CD4-positive, alpha-beta T cell treated with Interleukin-15 for 4 hours (primary cell): Measurements from ENCODE around the gene TREML4.
"Not testable (repeated sequence)": the region's sequence is repeated elsewhere in the genome, so short reads cannot be mapped to it uniquely, and the experiment has no call there.

Source experiments
- DNase-seq: peaks from one replicate; pipeline ENCODE4 v3.0.0-alpha.2; 2020; ENCODE audit warnings: low spot score

Gene TREML4

DNA sequence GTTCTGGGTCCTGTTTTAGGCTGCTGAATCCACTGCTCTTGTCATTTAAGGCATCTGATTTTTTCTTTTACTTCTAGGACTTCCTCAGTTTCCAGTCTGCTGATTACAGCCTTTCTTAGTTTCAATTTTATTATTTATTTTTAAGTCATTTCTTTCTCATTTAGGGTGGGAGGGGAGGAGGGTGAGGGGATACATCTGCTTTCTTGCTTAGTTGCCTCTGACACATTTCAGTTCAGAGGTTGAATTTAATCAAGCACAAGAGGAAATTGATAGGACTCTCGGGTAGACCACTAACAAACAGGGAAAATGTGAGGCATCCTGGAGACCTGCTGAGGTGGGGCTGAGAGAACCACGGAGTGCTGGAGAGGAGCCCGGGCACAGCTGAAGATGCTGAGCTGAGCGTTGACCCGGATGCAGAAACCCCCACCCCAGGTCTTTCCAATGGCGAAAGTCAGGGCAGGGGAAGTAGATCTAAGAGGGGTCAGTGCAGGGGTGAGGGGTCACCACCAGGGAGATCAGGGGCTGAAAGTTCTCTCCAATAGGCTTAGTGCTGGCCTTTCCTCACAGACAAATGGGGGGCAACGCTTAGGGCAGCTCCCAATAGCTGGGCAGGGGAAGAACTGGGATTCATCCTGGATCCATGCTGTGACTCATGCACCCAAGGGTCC lies 19.6 kb upstream of the TREML4 start:
- DNase-seq = no peak

DNA sequence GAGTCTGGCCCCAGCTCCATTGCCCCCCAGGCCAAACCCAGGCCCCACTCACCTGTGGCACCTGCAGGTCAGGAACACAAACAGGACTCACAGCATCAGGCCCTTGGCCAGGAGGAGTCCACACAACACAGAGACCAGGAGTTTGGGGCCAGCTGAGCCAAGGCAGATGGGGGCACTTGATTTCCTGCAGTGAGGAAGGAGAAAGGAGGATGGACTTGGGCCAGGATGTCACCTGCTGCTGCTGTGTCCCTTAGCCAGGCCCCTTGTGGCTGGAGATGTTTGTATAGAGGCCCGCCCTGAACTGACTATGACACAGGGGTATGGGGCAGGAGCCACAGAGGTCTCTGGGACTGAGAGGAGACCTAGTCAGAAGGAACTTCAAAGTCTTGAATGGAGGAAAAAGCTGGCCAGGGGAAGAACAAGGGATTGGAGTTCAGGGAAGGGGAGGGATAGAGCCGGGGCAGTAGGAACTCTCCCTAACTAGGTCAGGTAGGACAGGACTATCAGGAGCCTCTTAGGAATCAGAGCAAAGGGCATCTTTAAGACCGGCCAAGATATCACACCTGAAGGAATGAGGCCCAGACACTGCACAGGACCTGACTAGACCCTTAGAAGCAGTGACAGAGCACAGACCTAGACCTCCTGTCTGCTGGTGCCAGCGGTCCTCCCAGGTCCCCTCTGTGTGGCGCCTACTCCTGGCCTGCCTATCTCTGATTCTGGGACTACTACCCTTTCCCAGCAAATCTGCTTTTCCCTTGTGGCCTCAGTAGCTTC lies 18.4 kb upstream of the TREML4 start:
- no peak for DNase-seq

DNA sequence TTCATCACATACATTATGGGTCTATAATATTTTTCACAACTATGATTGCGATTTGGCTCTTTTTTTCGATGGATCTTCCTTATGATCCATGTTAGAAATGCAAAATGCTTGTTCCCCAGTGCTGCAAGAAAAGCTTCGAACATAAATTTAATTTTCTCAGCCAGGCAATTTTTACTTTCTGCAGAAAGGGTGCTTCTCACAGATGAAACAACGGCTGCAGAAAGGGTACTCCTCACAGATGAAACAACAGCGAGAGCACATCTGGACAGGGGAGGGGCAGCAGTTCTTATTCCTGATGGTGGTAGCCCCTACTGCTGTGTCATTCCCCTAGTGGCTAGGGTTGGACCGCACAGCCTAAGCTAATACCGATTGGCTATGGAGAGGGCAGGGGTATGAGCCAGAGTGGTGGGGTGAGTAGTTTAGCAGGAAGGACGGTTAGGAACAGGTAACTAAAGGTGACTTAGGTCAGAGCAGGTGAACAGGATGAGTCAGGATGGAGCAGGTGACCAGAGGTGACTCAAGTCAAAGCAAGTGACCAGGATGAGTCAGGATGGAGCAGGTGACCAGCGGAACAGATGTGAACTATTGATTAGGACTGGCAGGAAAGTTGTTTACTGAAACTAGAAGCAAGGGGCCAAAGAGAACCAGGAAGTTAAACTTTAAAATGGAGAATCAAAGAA lies 13.4 kb upstream of the TREML4 start:
- no peak for DNase-seq

DNA sequence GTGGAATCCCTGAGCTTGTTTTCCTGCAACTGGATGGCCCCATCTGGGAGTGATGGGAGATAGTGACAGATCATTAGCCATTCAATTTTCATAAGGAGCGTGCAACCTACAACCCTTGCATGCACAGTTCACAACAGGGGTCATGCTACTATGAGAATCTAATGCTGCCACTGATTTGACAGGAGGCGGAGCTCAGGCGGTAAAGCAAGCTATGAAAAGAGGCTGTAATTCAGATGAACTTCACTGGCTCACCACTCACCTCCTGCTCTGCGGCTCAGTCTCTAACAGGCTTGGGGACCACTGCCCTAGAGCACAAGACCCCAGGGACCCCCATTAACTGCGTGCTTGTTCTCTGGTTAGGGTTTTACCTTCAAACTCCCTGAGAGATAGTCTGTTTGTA lies 12.4 kb upstream of the TREML4 start:
- DNase-seq = no peak

DNA sequence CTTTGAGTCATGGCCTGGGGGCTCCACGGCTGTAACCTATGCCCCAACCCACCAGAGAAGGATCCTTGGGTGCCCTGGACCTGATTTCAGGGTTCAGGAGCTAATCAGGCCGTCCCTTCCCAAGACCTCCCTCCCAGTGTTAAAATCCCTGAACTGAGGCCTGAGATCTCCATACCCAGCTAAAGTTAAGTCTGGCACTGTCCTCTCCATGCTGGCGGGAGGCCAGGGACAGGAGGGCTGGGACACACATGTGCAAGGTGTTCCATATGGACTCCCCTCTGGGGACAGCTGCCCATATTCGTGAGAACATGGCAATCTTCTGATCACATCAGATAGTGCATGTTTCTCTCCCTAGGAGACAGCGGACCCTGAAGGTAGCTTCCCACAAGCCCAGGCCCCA lies 11.5 kb upstream of the TREML4 start:
- no peak for DNase-seq

DNA sequence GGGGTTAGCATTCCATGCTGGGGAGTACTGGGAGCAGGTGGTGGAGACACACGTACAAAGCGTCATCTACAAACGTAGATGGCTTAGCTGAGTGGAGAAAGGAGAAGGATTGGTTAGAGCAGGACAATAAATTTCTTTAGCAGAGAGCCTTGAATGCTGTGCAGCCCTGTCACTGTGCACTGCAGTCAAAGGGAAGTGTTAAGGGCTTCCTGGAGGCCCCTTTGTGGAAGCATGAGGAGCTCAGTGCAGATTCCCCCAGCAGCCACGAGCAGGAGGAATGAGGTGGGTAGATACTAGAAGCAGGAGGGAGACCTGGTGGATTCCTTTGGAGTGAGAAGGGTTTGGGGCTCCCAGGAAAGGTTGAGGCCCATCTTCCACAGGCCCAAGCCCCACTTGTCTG lies 6.1 kb upstream of the TREML4 start:
- DNase-seq = no peak

- no peak for DNase-seq
Measured at GRCh38 chr6:41222513-41222912, 5.6 kb upstream of the TREML4 start.

DNA sequence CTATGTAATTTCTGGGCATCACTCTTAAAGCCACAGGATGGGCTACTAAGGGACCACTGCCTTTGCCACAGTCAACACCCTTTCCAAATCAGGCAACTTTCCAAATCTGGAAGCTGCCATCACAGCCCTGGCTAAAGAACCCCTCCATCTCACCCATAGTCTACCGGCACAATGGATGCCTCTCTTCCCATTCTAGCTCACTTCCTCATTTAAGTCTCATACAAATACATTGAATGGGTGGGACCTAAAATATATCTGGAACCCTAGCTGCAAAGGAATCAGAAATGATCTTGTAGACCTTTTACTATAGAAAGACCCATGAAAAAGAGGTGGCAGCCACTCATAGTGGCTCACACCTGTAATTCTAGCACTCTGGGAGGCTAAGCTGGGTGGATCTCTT lies 3.3 kb upstream of the TREML4 start:
- DNase-seq = no peak

DNA sequence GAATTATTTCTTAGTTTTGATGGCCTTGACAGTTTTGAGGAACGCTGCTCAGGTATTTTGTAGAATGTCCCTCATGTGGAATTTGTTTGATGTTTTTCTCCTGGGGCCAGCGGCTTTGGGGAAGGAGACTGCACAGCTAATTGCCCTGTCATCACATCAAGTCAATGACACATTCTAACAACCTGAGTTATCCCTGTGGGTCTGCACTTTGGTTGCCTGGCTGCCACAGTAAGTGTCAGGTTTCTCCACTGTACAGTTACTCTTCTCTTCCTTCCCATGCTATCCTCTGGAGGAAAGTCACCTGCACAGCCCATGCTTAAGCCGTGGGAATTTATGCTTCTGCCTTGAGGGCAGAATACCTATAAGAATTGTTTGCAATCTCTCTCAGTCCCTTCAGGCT lies 1.4 kb upstream of the TREML4 start:
- DNase-seq = no peak

GRCh38 chr6:41228616-41229015 lies 467 bp downstream of the TREML4 start:
- no peak for DNase-seq

DNA sequence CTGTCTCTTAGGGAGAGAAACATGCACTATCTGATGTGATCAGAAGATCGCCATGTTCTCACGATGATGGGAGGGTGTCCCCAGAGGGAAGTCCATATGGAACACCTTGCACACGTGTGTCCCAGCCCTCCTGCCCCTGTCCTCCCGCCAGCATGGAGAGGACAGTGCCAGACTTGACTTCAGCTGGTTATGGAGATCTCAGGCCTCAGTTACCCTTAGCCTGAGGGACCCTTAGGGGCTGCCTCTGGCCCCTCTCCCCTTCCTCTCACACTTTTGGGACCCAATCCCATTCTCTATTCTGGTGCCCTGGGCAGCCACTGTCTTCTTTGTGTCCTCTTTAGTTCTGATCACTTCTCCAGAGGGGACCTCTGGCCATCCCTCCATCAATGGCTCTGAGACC lies 1.6 kb downstream of the TREML4 start:
- no peak for DNase-seq

GRCh38 chr6:41231246-41231645 lies 3.1 kb downstream of the TREML4 start:
- no peak for DNase-seq

DNA sequence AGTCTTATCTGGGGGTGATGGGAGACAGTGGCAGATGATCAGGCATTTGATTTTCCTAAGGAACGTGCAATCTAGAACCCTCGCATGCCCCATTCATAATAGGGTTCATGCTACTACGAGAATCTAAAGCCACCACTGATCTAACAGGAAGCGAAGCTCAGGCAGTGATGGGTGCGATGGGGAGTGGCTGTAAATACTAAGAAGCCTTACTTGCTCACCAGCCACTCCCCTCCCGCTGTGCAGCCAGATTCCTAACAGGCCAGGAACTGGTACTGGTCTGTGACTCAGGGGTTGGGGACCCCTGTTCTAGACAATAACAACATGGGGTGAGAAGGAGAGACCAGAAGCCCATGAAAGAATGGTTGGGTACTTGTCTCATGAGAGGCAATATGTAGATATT lies 4.5 kb downstream of the TREML4 start:
- peak; percentile 1 for DNase-seq

DNA sequence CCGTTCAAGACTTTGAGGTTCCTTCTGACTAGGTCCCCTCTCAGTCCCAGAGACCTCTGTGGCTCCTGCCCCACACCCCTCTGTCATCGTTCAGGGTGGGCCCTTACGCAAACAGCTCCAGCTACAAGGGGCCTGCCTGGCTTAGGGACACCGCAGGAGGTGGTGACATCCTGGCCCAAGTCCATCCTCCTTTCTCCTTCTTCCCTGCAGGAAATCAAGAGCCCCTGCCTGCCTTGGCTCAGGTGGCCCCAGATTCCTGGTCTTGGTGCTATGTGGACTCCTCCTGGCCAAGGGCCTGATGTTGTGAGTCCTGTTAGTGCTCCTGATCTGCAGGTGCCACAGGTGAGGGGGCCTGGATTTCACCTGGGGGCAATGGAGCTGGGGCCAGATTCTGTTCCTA lies 8.1 kb downstream of the TREML4 start:
- no peak for DNase-seq

GRCh38 chr6:41237128-41237527 lies 9.0 kb downstream of the TREML4 start:
- no peak for DNase-seq

DNA sequence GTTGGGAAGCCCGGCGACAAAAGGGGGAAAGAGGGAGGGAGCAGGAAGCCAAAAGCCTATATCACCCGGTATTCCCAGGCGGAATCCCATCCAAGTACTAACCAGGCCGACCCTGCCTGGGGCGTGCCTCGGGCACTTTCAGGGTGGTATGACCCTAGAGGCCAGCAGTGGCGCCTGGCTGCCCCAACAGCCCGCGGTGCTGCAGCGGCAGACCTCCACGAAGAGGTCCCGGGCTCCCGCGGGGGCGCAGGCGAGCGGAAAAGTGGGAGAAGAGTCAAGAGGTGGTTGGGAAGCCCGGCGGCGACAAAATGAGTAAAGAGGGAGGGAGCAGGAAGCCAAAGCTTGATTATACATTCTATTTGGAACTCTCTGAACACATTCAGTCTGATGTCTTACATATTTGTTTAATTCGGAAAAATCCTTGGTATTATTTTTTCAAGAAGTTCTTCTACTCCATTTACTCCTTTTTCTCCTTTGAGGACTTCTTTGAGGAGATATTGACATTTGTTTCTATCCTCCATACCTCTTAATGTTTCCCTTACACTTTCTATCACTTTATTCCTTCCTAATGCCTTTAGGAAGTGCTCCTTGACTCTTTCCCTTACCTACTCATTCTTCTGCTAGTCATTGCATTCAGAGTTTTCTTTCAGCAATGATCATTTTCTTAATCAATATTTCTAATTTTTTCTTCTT lies 11.5 kb downstream of the TREML4 start:
- DNase-seq = no peak

- not testable (repeated sequence) for DNase-seq
Measured at GRCh38 chr6:41246529-41246928, 18.4 kb downstream of the TREML4 start.

GRCh38 chr6:41247288-41247865 lies 19.2 kb downstream of the TREML4 start:
- no peak for DNase-seq

DNA sequence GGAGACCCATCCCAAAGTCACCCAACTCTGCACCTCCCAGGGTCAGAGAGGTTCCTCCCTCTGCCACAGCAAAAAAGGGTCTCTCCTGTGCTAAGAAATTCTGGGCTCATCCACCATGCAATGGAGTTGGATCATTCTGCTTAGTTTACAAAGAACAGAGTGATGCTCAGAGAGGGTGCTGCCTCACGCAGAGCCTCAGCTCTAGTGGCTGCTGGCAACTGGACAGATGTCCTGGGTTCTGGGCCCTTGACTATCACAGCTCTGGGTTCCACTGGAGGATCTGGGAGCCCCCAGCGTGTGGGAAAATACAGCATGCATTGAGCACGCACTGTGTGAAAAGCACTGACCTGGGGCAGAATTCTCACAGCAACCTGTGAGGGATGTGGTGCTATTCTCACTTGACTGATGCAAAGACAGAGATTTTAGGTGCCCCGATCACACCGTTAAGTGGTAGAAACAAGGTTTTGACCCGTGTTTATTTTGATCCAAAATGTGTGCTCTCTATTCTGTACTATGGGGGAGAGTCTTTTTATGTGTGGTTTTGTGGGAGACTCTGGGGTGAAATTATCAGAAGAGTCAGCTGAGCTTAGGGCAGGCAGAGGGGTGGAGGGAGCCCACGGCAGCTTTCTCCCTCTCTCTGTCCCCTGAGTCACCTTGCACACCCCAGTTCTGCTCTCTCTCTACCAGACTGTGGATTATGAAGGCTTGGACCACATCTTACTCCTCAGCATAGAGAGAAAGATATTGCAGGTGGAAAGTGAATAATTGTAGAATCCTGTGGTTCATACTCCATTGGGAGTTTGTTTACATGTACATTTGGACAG lies 19.9 kb downstream of the TREML4 start:
- no peak for DNase-seq

GRCh38 chr6:41252401-41253169 lies 24.4 kb downstream of the TREML4 start:
- DNase-seq = no peak

DNA sequence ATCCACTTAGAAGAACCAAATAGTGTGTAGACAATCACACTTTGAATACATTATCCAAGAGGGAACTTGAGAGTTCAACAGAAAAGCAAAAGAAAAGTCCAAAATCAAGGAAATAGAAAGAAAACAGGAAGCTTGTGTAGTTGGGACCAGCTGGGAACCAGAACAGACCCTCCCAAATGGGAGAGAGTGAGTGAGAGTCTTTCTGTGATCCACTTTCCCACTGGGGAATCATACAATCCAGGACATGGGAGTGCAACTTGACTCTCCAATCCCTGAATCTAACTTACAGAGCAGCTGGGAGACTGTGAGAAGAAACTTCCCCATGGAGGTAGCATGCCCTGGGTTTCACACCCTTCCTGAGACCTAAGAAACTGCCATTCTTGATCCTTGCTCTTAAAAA lies 27.0 kb downstream of the TREML4 start:
- DNase-seq = no peak
